Bronchial epithelial cell (primary cell): ENCODE results near the gene RAET1L. TPM values are rescaled to one million over a fixed set of nuclear protein-coding genes. Genes with fewer than 3 reads are reported as not detected.
"Not testable (repeated sequence)": the region's sequence is repeated elsewhere in the genome, so short reads cannot be mapped to it uniquely, and the experiment has no call there.

ENCODE experiments used
- DNase-seq: peaks from one replicate; pipeline ENCODE4 v3.0.0-alpha.2; 2010; ENCODE audit warnings: low read depth
- FAIRE-seq: peaks from 2 replicates; lab custom pipeline; 2011; peaks lifted over from hg19 to GRCh38; lab: Jason Lieb, UNC
- H3K27me3 ChIP-seq: 2 replicates; pipeline ENCODE4 v1.5.1; 2011; ENCODE audit warnings: low read length; ENCODE audit not compliant: control insufficient read depth, insufficient read depth
- H3K36me3 ChIP-seq: 2 replicates; pipeline ENCODE4 v1.5.1; 2011; ENCODE audit warnings: low read length; ENCODE audit not compliant: control insufficient read depth, insufficient read depth
- H3K4me3 ChIP-seq: 2 replicates; pipeline ENCODE4 v1.5.1; 2011; ENCODE audit warnings: mild to moderate bottlenecking, low read depth, low read length, control low read depth
- total RNA-seq: library from RNA; depleted of rRNA; stranded (reverse); fragments of >200 nt; gene quantifications from 2 replicates; pipeline ENCODE4 v1.2.1, GENCODE V29; 2014
- TF ChIP-seq, protein P1 (sequence below): IDR thresholded peaks from 2 replicates; pipeline ENCODE4 v1.5.1; 2011; ENCODE audit warnings: mild to moderate bottlenecking, moderate library complexity, low read length, control low read depth, inconsistent platforms; ENCODE audit not compliant: insufficient read depth, severe bottlenecking

Gene RAET1L
- total RNA-seq, 1 donor from 2014 or later: 0.79 TPM

DNA sequence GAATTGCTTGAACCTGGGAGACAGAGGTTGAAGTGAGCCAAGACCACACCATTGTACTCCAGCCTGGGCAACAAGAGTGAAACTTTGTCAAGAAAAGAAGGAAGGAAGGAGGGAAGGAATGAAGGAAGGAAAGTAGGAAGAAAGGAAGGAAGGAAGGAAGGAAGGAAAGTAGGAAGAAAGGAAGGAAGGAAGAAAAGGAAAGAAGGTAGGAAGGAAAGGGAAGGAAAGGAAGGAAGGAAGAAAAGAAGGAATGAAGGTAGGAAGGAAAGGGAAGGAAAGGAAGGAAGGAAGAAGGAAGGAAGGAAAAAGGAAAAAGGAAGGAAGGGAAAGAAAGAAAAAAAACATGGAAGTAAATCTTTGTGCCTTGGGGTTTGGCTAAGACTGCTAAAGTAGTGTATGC is 49.9 kb downstream of the RAET1L start:
- DNase-seq: no peak
- Histone ChIP-seq H3K4me3 (no peak overlapping the region), H3K36me3 (no peaks in the 10 kb centered on the region), H3K27me3 (peaks cover 10% of the 10 kb centered on the region)
- FAIRE-seq: no peak
- TF ChIP-seq, protein P1, sequence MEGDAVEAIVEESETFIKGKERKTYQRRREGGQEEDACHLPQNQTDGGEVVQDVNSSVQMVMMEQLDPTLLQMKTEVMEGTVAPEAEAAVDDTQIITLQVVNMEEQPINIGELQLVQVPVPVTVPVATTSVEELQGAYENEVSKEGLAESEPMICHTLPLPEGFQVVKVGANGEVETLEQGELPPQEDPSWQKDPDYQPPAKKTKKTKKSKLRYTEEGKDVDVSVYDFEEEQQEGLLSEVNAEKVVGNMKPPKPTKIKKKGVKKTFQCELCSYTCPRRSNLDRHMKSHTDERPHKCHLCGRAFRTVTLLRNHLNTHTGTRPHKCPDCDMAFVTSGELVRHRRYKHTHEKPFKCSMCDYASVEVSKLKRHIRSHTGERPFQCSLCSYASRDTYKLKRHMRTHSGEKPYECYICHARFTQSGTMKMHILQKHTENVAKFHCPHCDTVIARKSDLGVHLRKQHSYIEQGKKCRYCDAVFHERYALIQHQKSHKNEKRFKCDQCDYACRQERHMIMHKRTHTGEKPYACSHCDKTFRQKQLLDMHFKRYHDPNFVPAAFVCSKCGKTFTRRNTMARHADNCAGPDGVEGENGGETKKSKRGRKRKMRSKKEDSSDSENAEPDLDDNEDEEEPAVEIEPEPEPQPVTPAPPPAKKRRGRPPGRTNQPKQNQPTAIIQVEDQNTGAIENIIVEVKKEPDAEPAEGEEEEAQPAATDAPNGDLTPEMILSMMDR: no peak

DNA sequence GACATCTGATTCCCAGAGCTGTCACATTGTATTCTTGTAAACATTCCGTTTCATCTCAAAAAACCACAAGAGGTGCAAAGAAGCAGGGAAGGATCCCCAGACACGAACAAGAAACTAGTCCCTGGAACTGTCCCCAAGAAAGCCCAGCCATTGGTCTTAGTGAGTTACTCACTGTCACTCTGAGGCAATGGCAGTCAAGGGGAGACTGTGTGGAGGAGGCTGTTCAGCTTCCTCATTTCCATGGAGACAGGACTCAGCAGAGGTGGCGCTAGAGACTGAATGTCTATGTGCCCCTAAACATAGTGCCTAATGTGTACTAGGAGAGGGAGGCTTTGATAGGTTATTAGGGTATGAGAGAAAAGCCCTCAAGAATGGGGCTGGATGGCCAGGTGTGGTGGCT is 50.5 kb downstream of the RAET1L start:
- Histone ChIP-seq H3K27me3 (peaks cover 10% of the 10 kb centered on the region), H3K4me3 (no peak overlapping the region), H3K36me3 (no peaks in the 10 kb centered on the region)
- FAIRE-seq: no peak
- DNase-seq: no peak
- TF ChIP-seq, protein P1: no peak

DNA sequence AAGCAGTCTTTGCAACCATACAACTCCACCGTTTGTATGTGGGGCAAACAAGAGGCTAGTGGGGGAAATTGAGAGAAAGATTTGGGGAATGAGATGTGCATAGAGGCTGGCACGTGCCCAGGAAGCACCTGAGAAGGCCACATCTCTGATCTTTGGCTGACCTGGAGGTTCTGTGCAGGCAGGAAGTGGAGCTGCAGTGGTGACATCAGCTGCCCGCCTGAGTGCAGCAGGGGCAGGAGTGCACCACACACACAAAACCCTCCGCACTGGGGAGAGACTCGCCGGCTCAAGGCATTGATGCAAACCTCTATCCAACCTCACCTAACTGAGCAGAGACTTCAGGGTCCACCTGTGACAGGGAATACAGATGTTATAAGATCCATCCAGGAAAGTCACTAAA is 50.9 kb downstream of the RAET1L start:
- not testable (repeated sequence) for H3K4me3 ChIP-seq, DNase-seq, H3K36me3 ChIP-seq
- peak; percentile 84 for FAIRE-seq
- H3K27me3 ChIP-seq: peaks cover 13% of the 10 kb centered on the region

DNA sequence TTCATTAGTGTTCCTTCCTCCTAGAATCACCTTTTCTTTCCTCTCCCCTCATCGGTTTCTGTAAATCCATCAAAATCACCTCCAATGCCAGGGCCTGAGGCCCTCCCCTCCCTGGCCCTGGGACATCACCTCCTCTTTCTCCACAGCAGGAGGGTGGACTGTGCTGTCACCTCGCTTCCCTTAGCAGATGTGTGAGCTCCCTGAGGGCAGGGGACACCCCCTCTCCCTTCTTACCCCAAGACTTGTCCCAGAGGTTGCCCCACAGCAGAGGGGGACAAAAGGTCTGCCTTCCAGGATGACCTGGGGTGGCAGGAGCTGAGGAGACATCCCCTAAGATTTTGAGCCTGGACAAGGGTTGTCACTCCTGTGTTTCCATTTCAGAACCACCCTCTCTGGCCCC is 55.7 kb downstream of the RAET1L start:
- no peak for FAIRE-seq
- peaks cover 14% of the 10 kb centered on the region for H3K27me3 ChIP-seq
- DNase-seq: no peak
- H3K4me3 ChIP-seq: no peak overlapping the region
- no peaks in the 10 kb centered on the region for H3K36me3 ChIP-seq
- TF ChIP-seq, protein P1: no peak

DNA sequence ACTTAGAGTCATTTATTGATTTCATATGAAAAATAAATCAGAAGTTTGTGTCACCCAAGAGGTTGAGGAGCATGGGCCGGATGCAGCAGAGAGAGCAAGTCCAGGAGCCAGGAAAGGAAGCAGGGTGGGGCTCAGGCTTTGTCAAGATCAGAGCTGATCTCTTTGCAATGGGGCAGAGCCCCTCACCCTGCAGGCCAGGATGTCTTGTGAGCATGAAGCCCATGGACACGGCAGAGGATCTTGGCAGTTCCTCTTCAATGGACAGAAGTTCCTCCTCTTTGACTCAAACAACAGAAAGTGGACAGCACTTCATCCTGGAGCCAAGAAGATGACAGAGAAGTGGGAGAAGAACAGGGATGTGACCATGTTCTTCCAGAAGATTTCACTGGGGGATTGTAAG is 56.4 kb downstream of the RAET1L start:
- not testable (repeated sequence) for H3K36me3 ChIP-seq, FAIRE-seq

More for the DNA sequence above, 56.4 kb downstream of the RAET1L start:
- H3K4me3 ChIP-seq, DNase-seq: not testable (repeated sequence)
- H3K27me3 ChIP-seq: peaks cover 21% of the 10 kb centered on the region

Other genes with a start within 250 kb of the RAET1L start
- gene LRP11, start 161.2 kb downstream of the RAET1L start, total RNA-seq: 108 and 129 TPM in 2 replicates
- 19.0 and 35.1 TPM in 2 replicates for gene RAET1E, start 127.4 kb downstream of the RAET1L start, total RNA-seq
- gene RAET1G, start 102.4 kb downstream of the RAET1L start, total RNA-seq: 26.6 and 45.0 TPM in 2 replicates
- gene ULBP2, start 83.5 kb downstream of the RAET1L start, total RNA-seq: 2.4 and 12.2 TPM in 2 replicates
- 1.1 and 4.1 TPM in 2 replicates for gene ULBP1, start 61.6 kb downstream of the RAET1L start, total RNA-seq
- 5.6 and 11.1 TPM in 2 replicates for gene ULBP3, start 43.6 kb upstream of the RAET1L start, total RNA-seq
- gene PPP1R14C, start 117.5 kb upstream of the RAET1L start, total RNA-seq: 72.1 and 80.0 TPM in 2 replicates